HG02973 (cell line): ENCODE measurements around the gene TCF25.

Source experiments
- ATAC-seq: cut with Tn5 transposase; IDR thresholded peaks from one replicate; pipeline ENCODE4 v1.9.1; 2021; ENCODE audit warnings: moderate library complexity; ENCODE audit not compliant: unreplicated experiment

TCF25 gene

GRCh38 chr16:89844739-89845339, 28.6 kb upstream of the TCF25 start:
- ATAC-seq = no peak

GRCh38 chr16:89845417-89845816, 28.0 kb upstream of the TCF25 start:
- ATAC-seq = no peak

GRCh38 chr16:89847051-89847939, 26.1 kb upstream of the TCF25 start:
- no peak for ATAC-seq

GRCh38 chr16:89847940-89848297, 25.5 kb upstream of the TCF25 start:
- ATAC-seq = no peak

GRCh38 chr16:89848974-89849373, 24.4 kb upstream of the TCF25 start:
- no peak for ATAC-seq

- no peak for ATAC-seq
Observed at GRCh38 chr16:89853306-89853993, 19.9 kb upstream of the TCF25 start.

- ATAC-seq = no peak
Observed at GRCh38 chr16:89855301-89855945, 18.0 kb upstream of the TCF25 start.

- ATAC-seq = no peak
Observed at GRCh38 chr16:89855986-89856385, 17.4 kb upstream of the TCF25 start.

GRCh38 chr16:89858973-89859614, 14.3 kb upstream of the TCF25 start:
- no peak for ATAC-seq

GRCh38 chr16:89859615-89860007, 13.8 kb upstream of the TCF25 start:
- ATAC-seq = no peak

- ATAC-seq = no peak
Observed at GRCh38 chr16:89860747-89861304, 12.6 kb upstream of the TCF25 start.

GRCh38 chr16:89861648-89862047, 11.7 kb upstream of the TCF25 start:
- ATAC-seq = no peak

- no peak for ATAC-seq
Observed at GRCh38 chr16:89862732-89863131, 10.7 kb upstream of the TCF25 start.

GRCh38 chr16:89863741-89864526, 9.5 kb upstream of the TCF25 start:
- no peak for ATAC-seq

- ATAC-seq = no peak
Observed at GRCh38 chr16:89864527-89864820, 8.9 kb upstream of the TCF25 start.

- no peak for ATAC-seq
Observed at GRCh38 chr16:89867918-89868317, 5.5 kb upstream of the TCF25 start.

- no peak for ATAC-seq
Observed at GRCh38 chr16:89869911-89870310, 3.5 kb upstream of the TCF25 start.

- no peak for ATAC-seq
Observed at GRCh38 chr16:89870440-89870839, 3.0 kb upstream of the TCF25 start.

GRCh38 chr16:89871895-89872294, 1.5 kb upstream of the TCF25 start:
- ATAC-seq = no peak
